ENCODE data around the gene NDUFS4. TPM values are rescaled to one million over a fixed set of nuclear protein-coding genes. Genes with fewer than 3 reads are reported as not detected.
"Not testable (repeated sequence)": the region's sequence is repeated elsewhere in the genome, so short reads cannot be mapped to it uniquely, and the experiment has no call there.

Gene NDUFS4
- total RNA-seq, 1 donor from 2014 or later, result 129 TPM

DNA sequence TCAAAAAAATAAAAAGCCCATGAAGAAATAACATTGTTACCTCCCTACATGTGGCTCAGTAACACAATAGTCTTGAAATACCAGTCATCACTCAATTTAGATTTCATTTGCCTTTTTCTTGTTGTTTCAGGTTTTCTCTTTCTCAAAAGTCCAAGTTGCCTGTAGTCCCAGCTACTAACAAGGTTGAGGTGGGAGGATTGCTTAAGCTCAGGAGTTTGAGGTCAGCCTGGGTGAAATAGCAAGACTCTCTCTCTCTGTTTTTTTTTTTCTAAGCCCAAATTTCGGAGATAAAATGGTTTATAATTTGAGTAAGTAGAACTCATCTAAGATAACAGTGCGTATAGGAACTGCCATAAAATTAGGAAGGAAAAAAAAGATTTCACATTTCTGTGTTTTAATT is 17.5 kb upstream of the NDUFS4 start:
- TF ChIP-seq, protein P1, sequence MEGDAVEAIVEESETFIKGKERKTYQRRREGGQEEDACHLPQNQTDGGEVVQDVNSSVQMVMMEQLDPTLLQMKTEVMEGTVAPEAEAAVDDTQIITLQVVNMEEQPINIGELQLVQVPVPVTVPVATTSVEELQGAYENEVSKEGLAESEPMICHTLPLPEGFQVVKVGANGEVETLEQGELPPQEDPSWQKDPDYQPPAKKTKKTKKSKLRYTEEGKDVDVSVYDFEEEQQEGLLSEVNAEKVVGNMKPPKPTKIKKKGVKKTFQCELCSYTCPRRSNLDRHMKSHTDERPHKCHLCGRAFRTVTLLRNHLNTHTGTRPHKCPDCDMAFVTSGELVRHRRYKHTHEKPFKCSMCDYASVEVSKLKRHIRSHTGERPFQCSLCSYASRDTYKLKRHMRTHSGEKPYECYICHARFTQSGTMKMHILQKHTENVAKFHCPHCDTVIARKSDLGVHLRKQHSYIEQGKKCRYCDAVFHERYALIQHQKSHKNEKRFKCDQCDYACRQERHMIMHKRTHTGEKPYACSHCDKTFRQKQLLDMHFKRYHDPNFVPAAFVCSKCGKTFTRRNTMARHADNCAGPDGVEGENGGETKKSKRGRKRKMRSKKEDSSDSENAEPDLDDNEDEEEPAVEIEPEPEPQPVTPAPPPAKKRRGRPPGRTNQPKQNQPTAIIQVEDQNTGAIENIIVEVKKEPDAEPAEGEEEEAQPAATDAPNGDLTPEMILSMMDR (conservative IDR thresholded peaks at IDR 0.05; ENCODE audit: low read depth, low read length), result no peak
- no peak for DNase-seq (ENCODE audit: low read depth)
- no peak overlapping the region for H3K4me3 ChIP-seq (ENCODE audit: low read depth, low read length)

- no peak for DNase-seq (ENCODE audit: low read depth)
- no peak overlapping the region for H3K4me3 ChIP-seq (ENCODE audit: low read depth, low read length)
- TF ChIP-seq, protein P1 (conservative IDR thresholded peaks at IDR 0.05; ENCODE audit: low read depth, low read length), result no peak
Measured at GRCh38 chr5:53543401-53543800, 17.0 kb upstream of the NDUFS4 start.

GRCh38 chr5:53545744-53546143 is 14.7 kb upstream of the NDUFS4 start:
- no peak for DNase-seq (ENCODE audit: low read depth)
- no peak overlapping the region for H3K4me3 ChIP-seq (ENCODE audit: low read depth, low read length)
- TF ChIP-seq, protein P1 (conservative IDR thresholded peaks at IDR 0.05; ENCODE audit: low read depth, low read length), result no peak

GRCh38 chr5:53547226-53547625 is 13.2 kb upstream of the NDUFS4 start:
- DNase-seq (ENCODE audit: low read depth), result no peak
- TF ChIP-seq, protein P1 (conservative IDR thresholded peaks at IDR 0.05; ENCODE audit: low read depth, low read length), result no peak
- no peak overlapping the region for H3K4me3 ChIP-seq (ENCODE audit: low read depth, low read length)

DNA sequence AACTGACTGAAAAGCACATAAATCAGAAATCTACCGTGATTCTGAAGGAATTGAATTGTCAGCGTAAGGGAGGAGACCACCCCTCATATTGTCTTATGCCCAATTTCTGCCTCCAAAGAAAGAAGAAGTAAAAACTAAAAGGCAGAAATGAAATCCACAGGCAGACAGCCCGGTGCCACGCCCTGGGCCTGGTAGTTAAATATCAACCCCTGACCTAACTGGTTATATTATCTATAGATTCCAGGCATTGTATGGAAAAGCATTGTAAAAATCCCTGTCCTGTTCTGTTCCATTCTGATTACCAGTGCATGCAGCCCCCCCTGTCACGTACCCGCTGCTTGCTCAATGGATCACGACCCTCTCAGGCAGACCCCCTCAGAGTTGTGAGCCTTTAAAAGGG is 11.9 kb upstream of the NDUFS4 start:
- not testable (repeated sequence) for DNase-seq (ENCODE audit: low read depth); H3K4me3 ChIP-seq (ENCODE audit: low read depth, low read length)

DNA sequence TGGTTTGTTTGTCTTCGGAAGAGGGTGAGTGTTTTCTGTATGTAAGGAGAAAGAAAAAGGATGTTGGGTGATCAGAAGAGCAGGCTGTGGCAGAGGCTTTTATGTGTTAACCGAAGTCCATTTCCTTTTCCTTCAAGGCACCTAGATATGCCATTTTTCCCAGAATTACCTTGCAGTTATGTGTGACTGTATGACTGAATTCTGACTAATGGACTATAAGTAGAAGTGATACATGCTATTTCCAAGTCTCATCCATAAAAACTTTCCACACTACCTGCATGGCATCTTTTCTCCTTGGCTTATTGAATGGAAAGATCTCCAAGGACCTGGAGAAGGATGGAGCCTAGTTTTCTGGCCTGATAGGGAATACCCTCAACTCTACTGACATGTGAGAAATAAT is 10.6 kb upstream of the NDUFS4 start:
- DNase-seq (ENCODE audit: low read depth), result no peak
- no peak overlapping the region for H3K4me3 ChIP-seq (ENCODE audit: low read depth, low read length)
- TF ChIP-seq, protein P1 (conservative IDR thresholded peaks at IDR 0.05; ENCODE audit: low read depth, low read length), result no peak

DNA sequence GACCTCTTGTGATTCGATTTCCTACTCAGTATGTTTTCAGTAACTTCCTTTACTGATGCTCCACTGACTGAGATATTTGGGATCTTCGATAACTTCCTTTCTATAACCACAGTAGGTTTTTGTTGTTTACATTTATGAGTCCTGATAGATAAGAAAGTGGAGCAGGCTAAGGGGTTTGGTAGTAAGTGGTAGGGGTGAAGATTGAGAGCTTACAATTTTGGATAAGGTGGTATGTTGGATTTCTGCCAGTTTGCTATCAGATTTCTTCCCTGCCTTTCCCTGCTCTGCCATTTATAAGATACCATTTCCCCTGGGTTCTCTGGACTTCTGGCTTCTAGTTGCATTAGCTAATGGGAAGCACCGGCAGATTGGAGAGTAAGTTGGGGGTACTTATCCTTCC is 7.9 kb upstream of the NDUFS4 start:
- no peak for DNase-seq (ENCODE audit: low read depth)
- TF ChIP-seq, protein P1 (conservative IDR thresholded peaks at IDR 0.05; ENCODE audit: low read depth, low read length), result no peak
- no peak overlapping the region for H3K4me3 ChIP-seq (ENCODE audit: low read depth, low read length)

- no peak for DNase-seq (ENCODE audit: low read depth)
- no peak overlapping the region for H3K4me3 ChIP-seq (ENCODE audit: low read depth, low read length)
- TF ChIP-seq, protein P1 (conservative IDR thresholded peaks at IDR 0.05; ENCODE audit: low read depth, low read length), result no peak
Measured at GRCh38 chr5:53554444-53554843, 6.0 kb upstream of the NDUFS4 start.

Measured in epithelial cell of proximal tubule (primary cell).